Endothelial cell of umbilical vein (primary cell): Measurements from ENCODE around the gene IMPG2. TPM values are rescaled to one million over a fixed set of nuclear protein-coding genes. Genes with fewer than 3 reads are reported as not detected.

Experiments used
- BruUV-seq: library from RNA; stranded (reverse); fragments of 400-500 nt; replicated peaks from 2 replicates; lab custom pipeline; 2021; lab: Mats Ljungman, UMichigan
- CTCF ChIA-PET: fragments of 300-600, 350-600 bp; sonication (Branson Sonifier 250); formaldehyde crosslinking; loops from one replicate; lab custom pipeline; 2021; ENCODE audit warnings: antibody characterized with exemption, inconsistent platforms; lab: Charles Lee
- POLR2A ChIA-PET: fragments of 300-600, 350-600 bp; sonication (Branson Sonifier 250); formaldehyde crosslinking; loops from one replicate; lab custom pipeline; 2021; ENCODE audit warnings: antibody characterized with exemption, inconsistent platforms; lab: Charles Lee
- DNase-seq: peaks from one replicate; pipeline ENCODE4 v3.0.0-alpha.2; 2011; ENCODE audit warnings: low read depth, low spot score
- FAIRE-seq: peaks from 2 replicates; lab custom pipeline; 2011; peaks lifted over from hg19 to GRCh38; lab: Jason Lieb, UNC
- H2AFZ ChIP-seq: 2 replicates; pipeline ENCODE4 v1.6.0; 2012; ENCODE audit warnings: low read depth, low read length, control low read depth, inconsistent platforms
- H3K27ac ChIP-seq: 2 replicates; pipeline ENCODE4 v1.5.1; 2011; ENCODE audit warnings: low read depth, mild to moderate bottlenecking, control low read depth, low read length, moderate library complexity; ENCODE audit not compliant: insufficient read depth
- H3K27me3 ChIP-seq, 2 experiments: 2 replicates each; pipeline versions ENCODE4 v1.6.0 to v1.6.1; 2011; ENCODE audit warnings: low read length in 2 of 2, mixed read lengths in 1 of 2; ENCODE audit not compliant: control insufficient read depth in 2 of 2, insufficient read depth in 2 of 2
- H3K36me3 ChIP-seq, 2 experiments: 2 replicates in 1 of 2; 3 replicates in 1 of 2; pipeline ENCODE4 v1.5.1; 2011; ENCODE audit warnings: low read length in 2 of 2, mild to moderate bottlenecking in 1 of 2, moderate library complexity in 1 of 2; ENCODE audit not compliant: control insufficient read depth in 2 of 2, insufficient read depth in 2 of 2; ENCODE audit errors: extremely low read depth in 1 of 2
- H3K4me1 ChIP-seq: 3 replicates; pipeline ENCODE4 v1.5.1; 2011; ENCODE audit warnings: mild to moderate bottlenecking, low read length; ENCODE audit not compliant: control insufficient read depth, insufficient read depth; ENCODE audit errors: extremely low read depth
- H3K4me2 ChIP-seq: 2 replicates; pipeline ENCODE4 v1.6.1; 2011; ENCODE audit warnings: low read length, control low read depth, mixed read lengths; ENCODE audit not compliant: insufficient read depth
- H3K4me3 ChIP-seq, 3 experiments: fragments of 200-600 bp in 1 of 3; sonication (generic), shearing (Covaris generic) in 1 of 3; replicated peaks in 1 of 3; 2 replicates each; pipeline ENCODE4 v1.5.1; 2011 to 2016; ENCODE audit warnings: control low read depth in 3 of 3, low read length in 3 of 3, mild to moderate bottlenecking in 2 of 3, inconsistent platforms in 1 of 3, low read depth in 1 of 3, moderate library complexity in 1 of 3; ENCODE audit not compliant: insufficient read depth in 1 of 3
- H3K79me2 ChIP-seq: 2 replicates; pipeline ENCODE4 v1.6.0; 2012; ENCODE audit warnings: low read length, inconsistent platforms; ENCODE audit not compliant: control insufficient read depth, insufficient read depth
- H3K9ac ChIP-seq: replicated peaks from 2 replicates; pipeline ENCODE3; 2011; ENCODE audit warnings: low read length, control low read depth; ENCODE audit not compliant: insufficient read depth; ENCODE audit errors: extremely low read depth
- H3K9me1 ChIP-seq: replicated peaks from 3 replicates; pipeline ENCODE4 v1.6.0; 2011; ENCODE audit warnings: mild to moderate bottlenecking, low read length; ENCODE audit not compliant: control insufficient read depth, insufficient read depth; ENCODE audit errors: extremely low read depth
- H3K9me3 ChIP-seq: replicated peaks from 2 replicates; pipeline ENCODE4 v1.5.1; 2012; ENCODE audit warnings: low read length, inconsistent platforms; ENCODE audit not compliant: control insufficient read depth, insufficient read depth
- H4K20me1 ChIP-seq: replicated peaks from 2 replicates; pipeline ENCODE3; 2011; ENCODE audit warnings: mild to moderate bottlenecking, low read length; ENCODE audit not compliant: control insufficient read depth, insufficient read depth; ENCODE audit errors: extremely low read depth
- EZH2 ChIP-seq: IDR thresholded peaks from 2 replicates; pipeline ENCODE4 v1.6.1; 2012; ENCODE audit warnings: borderline replicate concordance, low read depth, mild to moderate bottlenecking, moderate library complexity, low read length, inconsistent platforms; ENCODE audit not compliant: severe bottlenecking
- FOS ChIP-seq: IDR thresholded peaks from 2 replicates; pipeline ENCODE4 v1.6.1; 2011; ENCODE audit warnings: mild to moderate bottlenecking, low read length, moderate library complexity, borderline replicate concordance; ENCODE audit not compliant: insufficient read depth
- GATA2 ChIP-seq: IDR thresholded peaks from 2 replicates; pipeline ENCODE4 v1.7.0; 2011; ENCODE audit warnings: low read depth, mild to moderate bottlenecking, moderate library complexity, mixed read lengths, low read length; ENCODE audit not compliant: insufficient read length, insufficient read depth
- JUN ChIP-seq: IDR thresholded peaks from 2 replicates; pipeline ENCODE4 v1.6.1; 2011; ENCODE audit warnings: borderline replicate concordance, low read depth; ENCODE audit not compliant: insufficient read length, insufficient read depth
- MYC ChIP-seq: IDR thresholded peaks from one replicate; pipeline ENCODE4 v1.6.1; 2011; ENCODE audit warnings: mild to moderate bottlenecking, low read depth, low read length
- POLR2A ChIP-seq: IDR thresholded peaks from 2 replicates; pipeline ENCODE4 v1.6.1; 2012; ENCODE audit warnings: low read depth, mild to moderate bottlenecking, control low read depth, low read length
- POLR2AphosphoS5 ChIP-seq: IDR thresholded peaks from 2 replicates; pipeline ENCODE4 v1.6.1; 2012; ENCODE audit warnings: low read depth, mild to moderate bottlenecking, control low read depth, low read length, moderate library complexity; ENCODE audit not compliant: insufficient read depth
- dilution Hi-C: fragments of 300-500 bp; cut with MboI; formaldehyde crosslinking; loops from one replicate; pipeline ENCODE4 v1.15.0; 2019; ENCODE audit warnings: low sequenced_read_pairs; ENCODE audit not compliant: extremely low pct_ligation_motif_present
- intact Hi-C: fragments of 100-400 bp; cut with micrococcal nuclease; formaldehyde crosslinking; loops from one replicate; pipeline ENCODE4 v1.10.0; 2022
- polyA plus RNA-seq, 4 experiments: library from polyadenylated mRNA; depleted of rRNA in 3 of 4; stranded (reverse) in 3 of 4; unstranded in 1 of 4; fragments of >200 nt; gene quantifications; 2 replicates each; pipeline versions ENCODE4 v1.2.1 to v1.2.3, GENCODE V29; 2011 to 2012; ENCODE audit warnings: missing spikeins in 1 of 4
- total RNA-seq: library from RNA; stranded (reverse); gene quantifications from 2 replicates; pipeline ENCODE4 v1.2.3, GENCODE V29; 2021
- TF ChIP-seq, protein P1 (sequence below), 2 donors: IDR thresholded peaks; 1 replicate in 1 of 2; 2 replicates in 1 of 2; pipeline ENCODE4 v1.5.1; 2011; ENCODE audit warnings: low read length in 2 of 2, mild to moderate bottlenecking in 2 of 2, moderate library complexity in 2 of 2, control low read depth in 1 of 2, inconsistent platforms in 1 of 2, low read depth in 1 of 2; ENCODE audit not compliant: insufficient read depth in 1 of 2; ENCODE audit errors: extremely low read depth in 1 of 2
- TF ChIP-seq, protein P2 (sequence below): IDR thresholded peaks from 2 replicates; pipeline ENCODE4 v1.6.1; 2011; ENCODE audit not compliant: insufficient read depth, insufficient read length

IMPG2 gene
- total and polyA plus RNA-seq, 2 donors (not counting 3 experiments of a cell fraction or from before 2014, with no cell fraction given): 0.39 to 0.71 TPM

GRCh38 chr3:101259485-101260341 is 60.7 kb downstream of the IMPG2 start:
- no peaks in the 10 kb centered on the region for H3K79me2 ChIP-seq
- intact Hi-C loops: no loop called here
- no peak for FAIRE-seq

GRCh38 chr3:101256511-101256910 is 63.9 kb downstream of the IMPG2 start:
- DNase-seq: no peak
- no peaks in the 10 kb centered on the region for H3K79me2 ChIP-seq
- no peak for FAIRE-seq
- no peak overlapping the region for H3K4me2 ChIP-seq
- H3K27ac ChIP-seq: no peak overlapping the region
- H4K20me1 ChIP-seq: no peaks in the 10 kb centered on the region
- H2AFZ ChIP-seq: no peak overlapping the region
- TF ChIP-seq GATA2: no peak
- no peak for TF ChIP-seq FOS
- TF ChIP-seq MYC: no peak
- TF ChIP-seq, protein P1, sequence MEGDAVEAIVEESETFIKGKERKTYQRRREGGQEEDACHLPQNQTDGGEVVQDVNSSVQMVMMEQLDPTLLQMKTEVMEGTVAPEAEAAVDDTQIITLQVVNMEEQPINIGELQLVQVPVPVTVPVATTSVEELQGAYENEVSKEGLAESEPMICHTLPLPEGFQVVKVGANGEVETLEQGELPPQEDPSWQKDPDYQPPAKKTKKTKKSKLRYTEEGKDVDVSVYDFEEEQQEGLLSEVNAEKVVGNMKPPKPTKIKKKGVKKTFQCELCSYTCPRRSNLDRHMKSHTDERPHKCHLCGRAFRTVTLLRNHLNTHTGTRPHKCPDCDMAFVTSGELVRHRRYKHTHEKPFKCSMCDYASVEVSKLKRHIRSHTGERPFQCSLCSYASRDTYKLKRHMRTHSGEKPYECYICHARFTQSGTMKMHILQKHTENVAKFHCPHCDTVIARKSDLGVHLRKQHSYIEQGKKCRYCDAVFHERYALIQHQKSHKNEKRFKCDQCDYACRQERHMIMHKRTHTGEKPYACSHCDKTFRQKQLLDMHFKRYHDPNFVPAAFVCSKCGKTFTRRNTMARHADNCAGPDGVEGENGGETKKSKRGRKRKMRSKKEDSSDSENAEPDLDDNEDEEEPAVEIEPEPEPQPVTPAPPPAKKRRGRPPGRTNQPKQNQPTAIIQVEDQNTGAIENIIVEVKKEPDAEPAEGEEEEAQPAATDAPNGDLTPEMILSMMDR (IDR thresholded peaks at IDR 0.05; ENCODE audit: extremely low read depth in 1 of 2, insufficient read depth in 1 of 2, low read depth in 1 of 2, low read length in 2 of 2): no peak
- TF ChIP-seq JUN: no peak
- TF ChIP-seq POLR2AphosphoS5: no peak
- TF ChIP-seq EZH2: no peak
- TF ChIP-seq, protein P2, sequence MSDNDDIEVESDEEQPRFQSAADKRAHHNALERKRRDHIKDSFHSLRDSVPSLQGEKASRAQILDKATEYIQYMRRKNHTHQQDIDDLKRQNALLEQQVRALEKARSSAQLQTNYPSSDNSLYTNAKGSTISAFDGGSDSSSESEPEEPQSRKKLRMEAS: no peak
- no peak for TF ChIP-seq POLR2A
- intact Hi-C loops: no loop called here
- no peaks in the 10 kb centered on the region for H3K9me1 ChIP-seq
- no peak overlapping the region for H3K4me3 ChIP-seq
- CTCF ChIA-PET: interaction anchor here (1.1 kb wide), 1 partner anchor 125 kb away, joined by 3 read pairs; no protein-coding TSS in a partner anchor
- no peaks in the 10 kb centered on the region for H3K9me3 ChIP-seq
- H3K9ac ChIP-seq: no peak overlapping the region
- BruUV-seq: no TSS peak
- H3K36me3 ChIP-seq: no peaks in the 10 kb centered on the region
- POLR2A ChIA-PET: no interaction called here
- H3K4me1 ChIP-seq: no peaks in the 10 kb centered on the region
- H3K27me3 ChIP-seq: no peaks in the 10 kb centered on the region
- dilution Hi-C loops: no loop called here

More at GRCh38 chr3:101259485-101260341, 60.7 kb downstream of the IMPG2 start:
- POLR2A ChIA-PET: no interaction called here
- Histone ChIP-seq H2AFZ (no peak overlapping the region), H3K4me1 (no peaks in the 10 kb centered on the region), H3K9me3 (no peaks in the 10 kb centered on the region), H3K4me3 (no peak overlapping the region), H4K20me1 (no peaks in the 10 kb centered on the region), H3K9ac (no peak overlapping the region), H3K36me3 (no peaks in the 10 kb centered on the region), H3K4me2 (no peak overlapping the region), H3K9me1 (no peaks in the 10 kb centered on the region), H3K27me3 (no peaks in the 10 kb centered on the region), H3K27ac (no peak overlapping the region)
- TF ChIP-seq POLR2A: no peak
- BruUV-seq: no TSS peak
- dilution Hi-C loops: no loop called here
- no peak for DNase-seq
- CTCF ChIA-PET: no interaction called here
